GM18502 (cell line): ENCODE data around the gene RBM17.
"Not testable (repeated sequence)": the region's sequence is repeated elsewhere in the genome, so short reads cannot be mapped to it uniquely, and the experiment has no call there.

Experiments used
- ATAC-seq: cut with Tn5 transposase; IDR thresholded peaks from one replicate; pipeline ENCODE4 v1.9.1; 2021; ENCODE audit warnings: mild to moderate bottlenecking; ENCODE audit not compliant: unreplicated experiment, poor library complexity

RBM17 gene

DNA sequence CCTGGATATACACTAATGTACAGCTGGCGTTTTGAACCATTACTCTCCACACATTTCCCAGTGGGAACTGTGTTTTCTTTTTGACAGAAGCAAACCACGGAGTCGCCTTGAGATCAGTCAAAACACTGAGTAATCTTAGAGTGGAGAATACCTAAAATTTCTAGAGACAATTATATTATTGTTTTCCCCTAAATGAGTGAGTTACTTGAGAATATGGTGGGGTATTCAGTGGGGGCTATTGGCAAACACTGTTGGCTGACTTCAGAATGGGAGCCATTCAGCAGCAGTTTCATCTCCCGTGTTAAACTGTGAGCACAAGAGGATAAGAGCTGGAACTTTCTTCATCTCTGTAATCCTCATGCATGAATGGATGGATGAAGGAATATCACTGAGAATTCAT, 32.9 kb upstream of the RBM17 start:
- no peak for ATAC-seq

GRCh38 chr10:6056411-6057135, 32.3 kb upstream of the RBM17 start:
- no peak for ATAC-seq

- ATAC-seq, result peak; percentile 42
These were observed 30.0 kb upstream of the RBM17 start for GRCh38 chr10:6058682-6059475.

- ATAC-seq, result no peak
These were observed 29.3 kb upstream of the RBM17 start for GRCh38 chr10:6059506-6059905.

GRCh38 chr10:6061056-6061455, 27.8 kb upstream of the RBM17 start:
- ATAC-seq, result no peak

GRCh38 chr10:6062101-6062771, 26.6 kb upstream of the RBM17 start, which contains the start of gene IL2RA:
IL2RA (minus strand) TSS chr10:6062367; CDS start chr10:6062151, 216 bp downstream.
- no peak for ATAC-seq

DNA sequence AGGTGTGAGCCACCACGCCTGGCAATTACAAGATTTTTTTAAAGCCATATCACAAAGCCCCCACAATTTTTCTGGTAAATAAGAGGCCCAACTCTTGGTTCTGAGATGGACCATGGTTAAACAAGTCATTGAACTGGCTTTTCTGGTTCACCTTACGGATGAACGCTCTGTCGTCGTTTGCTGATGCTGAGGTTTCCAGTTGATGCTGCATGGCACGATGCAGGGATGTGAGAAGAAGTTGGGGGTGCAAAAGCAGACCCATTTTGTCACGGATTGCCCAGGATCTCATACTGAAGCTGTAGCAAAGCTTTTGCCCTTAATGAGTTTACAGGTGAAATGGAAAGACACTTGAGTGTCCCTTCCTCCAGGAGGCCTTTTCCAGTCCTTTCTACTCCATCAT, 24.7 kb upstream of the RBM17 start:
- ATAC-seq, result no peak

- ATAC-seq, result not testable (repeated sequence)
These were observed 24.1 kb upstream of the RBM17 start for GRCh38 chr10:6064726-6065125.

DNA sequence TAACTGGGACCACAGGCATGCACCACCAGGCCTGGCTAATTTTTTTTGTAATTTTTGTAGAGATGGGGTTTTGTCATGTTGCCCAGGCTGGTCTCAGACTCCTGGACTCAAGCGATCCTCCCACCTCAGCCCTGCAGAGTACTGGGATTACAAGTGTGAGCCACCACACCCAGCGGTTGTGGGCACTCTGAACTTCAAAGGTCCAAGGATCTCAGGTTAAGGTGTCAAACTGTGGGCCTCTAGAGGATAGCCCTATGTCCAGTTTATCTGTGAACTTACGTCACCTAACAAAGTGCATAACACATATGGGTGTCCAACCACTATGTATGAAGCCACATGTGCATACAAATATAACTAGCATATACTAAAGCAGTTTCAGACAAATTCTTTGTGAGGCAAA, 23.4 kb upstream of the RBM17 start:
- ATAC-seq, result no peak

- ATAC-seq, result no peak
These were observed 23.0 kb upstream of the RBM17 start for GRCh38 chr10:6065835-6066234.

DNA sequence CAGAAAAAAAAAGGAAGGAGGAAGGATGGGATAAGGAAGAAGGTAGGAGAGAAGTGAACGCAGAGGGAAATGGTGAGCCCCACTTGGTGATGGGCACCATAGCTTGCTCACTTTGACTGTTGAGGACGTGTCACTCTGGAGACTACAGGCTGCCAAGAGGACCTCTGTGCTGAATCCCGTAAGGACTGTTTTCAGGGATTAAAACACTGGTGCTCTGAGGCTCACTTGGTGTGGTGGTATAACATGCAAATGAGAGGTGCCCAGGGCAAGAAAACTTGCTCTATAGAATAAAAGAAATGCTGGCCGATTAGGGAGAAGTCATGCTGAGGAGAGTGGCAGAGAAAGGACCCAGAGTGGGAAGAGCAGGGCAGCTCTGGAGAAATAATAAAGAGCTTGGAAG, 21.4 kb upstream of the RBM17 start:
- ATAC-seq, result no peak

DNA sequence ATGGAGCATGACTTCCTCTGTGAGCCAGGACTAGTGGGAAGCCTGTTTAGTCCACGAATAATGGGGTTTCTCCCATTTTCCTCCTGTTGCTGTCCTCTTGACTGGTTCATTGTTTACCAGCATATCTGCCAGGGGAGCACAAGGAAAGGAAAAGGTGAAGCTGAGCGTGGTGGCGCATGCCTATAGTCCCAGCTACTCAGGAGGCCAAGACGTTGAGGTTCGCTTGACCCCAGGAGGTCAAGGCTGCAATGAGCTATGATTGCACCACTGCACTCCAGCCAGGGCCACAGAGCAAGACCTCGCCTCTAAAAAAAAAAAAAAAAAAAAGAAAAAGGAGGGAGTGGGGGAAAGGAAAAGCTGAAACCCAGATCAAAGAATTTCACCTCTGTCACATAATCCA, 20.8 kb upstream of the RBM17 start:
- ATAC-seq, result no peak

GRCh38 chr10:6068422-6068821, 20.4 kb upstream of the RBM17 start:
- peak; percentile 67 for ATAC-seq

GRCh38 chr10:6069081-6069931, 19.5 kb upstream of the RBM17 start:
- no peak for ATAC-seq

GRCh38 chr10:6070660-6071059, 18.2 kb upstream of the RBM17 start:
- no peak for ATAC-seq

GRCh38 chr10:6071181-6072175, 17.4 kb upstream of the RBM17 start:
- peak; percentile 13 for ATAC-seq

GRCh38 chr10:6072215-6072934, 16.5 kb upstream of the RBM17 start:
- ATAC-seq, result peak; percentile 47

- ATAC-seq, result no peak
These were observed 14.1 kb upstream of the RBM17 start for GRCh38 chr10:6074489-6075301.
